Inflammatory macrophage treated with lipopolysaccharide for 1 hour (primary cell): ENCODE data around the gene PDE4A.

Experiments
- DNase-seq, 2 donors: peaks; one replicate each; pipeline ENCODE4 v3.0.0-alpha.2; 2020 to 2022

The PDE4A gene

DNA sequence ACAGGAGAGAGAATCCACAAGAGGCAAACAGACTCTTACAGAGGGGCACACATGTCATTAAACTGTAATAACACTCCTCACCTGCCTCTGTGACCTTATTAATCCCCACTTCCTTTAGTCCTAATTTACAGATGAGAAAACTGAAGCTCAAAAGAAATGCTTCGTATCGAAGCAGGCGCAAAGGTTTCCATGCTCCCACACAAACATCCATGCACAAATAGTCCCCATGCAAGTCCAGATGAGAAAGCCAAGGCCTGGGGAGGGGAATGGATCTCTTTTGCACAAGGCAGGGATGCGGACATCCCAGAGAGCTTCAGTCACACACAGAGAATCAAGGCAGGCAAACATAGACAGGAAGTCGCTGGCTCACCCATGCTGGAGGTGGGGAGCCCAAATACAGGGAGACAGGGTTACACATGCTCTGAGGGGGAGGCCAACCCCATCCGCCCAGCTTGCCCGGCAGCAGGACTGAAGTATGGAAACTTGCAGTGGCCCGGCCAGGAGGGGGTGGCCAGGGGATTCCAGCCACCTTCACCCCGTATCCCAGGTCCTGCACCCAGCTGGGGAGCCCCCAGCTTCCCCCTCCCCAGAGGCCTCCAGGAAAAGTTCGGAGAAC lies 96.4 kb downstream of the PDE4A start:
- no peak for DNase-seq

GRCh38 chr19:10517361-10517759 lies 97.0 kb downstream of the PDE4A start, which contains the start of gene S1PR5:
S1PR5 (minus strand) TSS chr19:10517447; CDS start chr19:10515011, 2,436 bp downstream.
- DNase-seq: no peak

DNA sequence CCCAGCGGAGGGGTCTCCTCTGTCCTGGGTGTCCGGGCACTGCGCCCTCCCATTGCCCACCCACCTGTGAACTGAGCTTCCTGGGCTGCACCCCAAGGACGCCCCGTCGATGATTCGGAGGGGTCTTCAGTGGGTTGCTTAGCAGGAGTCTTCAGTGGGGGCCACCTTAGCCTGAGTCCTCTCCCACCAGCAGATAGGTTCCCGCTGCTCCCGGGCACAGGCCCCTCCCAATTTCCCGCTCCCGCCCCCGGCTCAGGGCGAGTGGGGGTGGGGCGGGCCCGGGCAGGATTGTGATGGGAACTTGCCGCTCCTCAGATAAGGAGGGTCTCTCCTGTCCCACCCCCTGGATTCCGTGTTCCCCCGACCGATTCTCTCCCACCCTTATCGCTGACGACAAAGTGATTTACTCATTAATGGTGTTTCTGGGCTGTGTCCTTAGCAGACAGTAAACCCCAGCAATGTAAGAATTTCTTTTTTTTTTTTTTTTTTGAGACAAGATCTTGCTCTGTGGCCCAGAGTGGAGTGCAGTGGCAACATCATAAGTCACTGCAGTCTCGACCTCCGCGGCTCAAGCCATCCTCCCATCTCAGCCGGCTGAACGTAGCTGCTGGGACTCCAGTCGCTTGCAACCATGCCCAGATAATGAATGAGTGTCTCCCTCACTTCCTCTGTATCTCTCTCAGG lies 97.6 kb downstream of the PDE4A start:
- no peak for DNase-seq

GRCh38 chr19:10518444-10519361 lies 98.4 kb downstream of the PDE4A start:
- DNase-seq: peak in 1 of 2 donors; percentile 37
